ENCODE data around the gene PAGE2B.

GRCh38 chrX:55118574-55118973 is 43.7 kb downstream of the PAGE2B start:
- TF ChIP-seq, protein P1, sequence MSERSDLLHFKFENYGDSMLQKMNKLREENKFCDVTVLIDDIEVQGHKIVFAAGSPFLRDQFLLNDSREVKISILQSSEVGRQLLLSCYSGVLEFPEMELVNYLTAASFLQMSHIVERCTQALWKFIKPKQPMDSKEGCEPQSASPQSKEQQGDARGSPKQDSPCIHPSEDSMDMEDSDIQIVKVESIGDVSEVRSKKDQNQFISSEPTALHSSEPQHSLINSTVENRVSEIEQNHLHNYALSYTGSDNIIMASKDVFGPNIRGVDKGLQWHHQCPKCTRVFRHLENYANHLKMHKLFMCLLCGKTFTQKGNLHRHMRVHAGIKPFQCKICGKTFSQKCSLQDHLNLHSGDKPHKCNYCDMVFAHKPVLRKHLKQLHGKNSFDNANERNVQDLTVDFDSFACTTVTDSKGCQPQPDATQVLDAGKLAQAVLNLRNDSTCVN (CRISPR knock-in tag; IDR thresholded peaks at IDR 0.05), result no peak
- TF ChIP-seq MEF2A (IDR thresholded peaks at IDR 0.05; ENCODE audit: control insufficient read depth, low read depth, low read length) (no peak), THAP7 (CRISPR knock-in tag; IDR thresholded peaks at IDR 0.05) (no peak), CBX2 (IDR thresholded peaks at IDR 0.05; ENCODE audit: insufficient read depth, low read length, poor library complexity, severe bottlenecking) (no peak), RBM22 (IDR thresholded peaks at IDR 0.05; ENCODE audit: low read depth, low read length, poor library complexity, severe bottlenecking) (no peak), TAF15 (IDR thresholded peaks at IDR 0.05; ENCODE audit: low read depth, low read length) (no peak), KLF10 (CRISPR knock-in tag; IDR thresholded peaks at IDR 0.05) (no peak), GTF2F1 (IDR thresholded peaks at IDR 0.05; ENCODE audit: low read depth, low read length) (no peak), MAFK (IDR thresholded peaks at IDR 0.05; ENCODE audit: low read length) (no peak), ZNF212 (CRISPR knock-in tag; IDR thresholded peaks at IDR 0.05) (no peak), ZNF274 (IDR thresholded peaks at IDR 0.05; ENCODE audit: borderline replicate concordance, low read depth, low read length) (no peak)
